HG02973 (cell line): ENCODE results near the gene CYP51A1.
"Not testable (repeated sequence)": the region's sequence is repeated elsewhere in the genome, so short reads cannot be mapped to it uniquely, and the experiment has no call there.

ENCODE experiments used
- ATAC-seq: cut with Tn5 transposase; IDR thresholded peaks from one replicate; pipeline ENCODE4 v1.9.1; 2021; ENCODE audit warnings: moderate library complexity; ENCODE audit not compliant: unreplicated experiment

CYP51A1 gene

GRCh38 chr7:92134271-92135051 is at the start of gene CYP51A1:
Gene CYP51A1 (minus strand): TSS chr7:92134477. CDS start chr7:92134364, 113 bp downstream.
- peak; percentile 85 for ATAC-seq

GRCh38 chr7:92178928-92179924 is 44.9 kb upstream of the CYP51A1 start, which contains the start of gene LRRD1:
Gene LRRD1 (minus strand): TSS chr7:92179142. CDS start chr7:92165202, 13,940 bp downstream.
- ATAC-seq = peak; percentile 98

GRCh38 chr7:92177362-92177761 is 43.1 kb upstream of the CYP51A1 start:
- ATAC-seq = no peak

GRCh38 chr7:92169529-92169928 is 35.3 kb upstream of the CYP51A1 start:
- ATAC-seq = not testable (repeated sequence)

- no peak for ATAC-seq
Observed at GRCh38 chr7:92161271-92161670, 27.0 kb upstream of the CYP51A1 start.

- ATAC-seq = peak; percentile 93
Observed at GRCh38 chr7:92158660-92159575, 24.6 kb upstream of the CYP51A1 start.

GRCh38 chr7:92156990-92157389 is 22.7 kb upstream of the CYP51A1 start:
- no peak for ATAC-seq

- no peak for ATAC-seq
Observed at GRCh38 chr7:92155108-92155739, 20.9 kb upstream of the CYP51A1 start.

GRCh38 chr7:92150450-92151017 is 16.3 kb upstream of the CYP51A1 start:
- no peak for ATAC-seq

GRCh38 chr7:92149736-92150239 is 15.5 kb upstream of the CYP51A1 start:
- no peak for ATAC-seq

- not testable (repeated sequence) for ATAC-seq
Observed at GRCh38 chr7:92143192-92143880, 9.1 kb upstream of the CYP51A1 start.

GRCh38 chr7:92142791-92143190 is 8.5 kb upstream of the CYP51A1 start:
- not testable (repeated sequence) for ATAC-seq

GRCh38 chr7:92141161-92141560 is 6.9 kb upstream of the CYP51A1 start:
- no peak for ATAC-seq

- no peak for ATAC-seq
Observed at GRCh38 chr7:92137557-92137956, 3.3 kb upstream of the CYP51A1 start.

GRCh38 chr7:92135052-92135889 is 994 bp upstream of the CYP51A1 start:
- ATAC-seq = no peak

GRCh38 chr7:92133737-92134270 is 473 bp downstream of the CYP51A1 start:
- ATAC-seq = peak; percentile 22

- ATAC-seq = peak; percentile 6
Observed at GRCh38 chr7:92133133-92133736, 1.0 kb downstream of the CYP51A1 start.
